HG03571 (cell line): ENCODE measurements around the gene SPATA13.

ENCODE experiments used
- ATAC-seq: cut with Tn5 transposase; IDR thresholded peaks from one replicate; pipeline ENCODE4 v1.9.1; 2021; ENCODE audit not compliant: unreplicated experiment

SPATA13 gene

DNA sequence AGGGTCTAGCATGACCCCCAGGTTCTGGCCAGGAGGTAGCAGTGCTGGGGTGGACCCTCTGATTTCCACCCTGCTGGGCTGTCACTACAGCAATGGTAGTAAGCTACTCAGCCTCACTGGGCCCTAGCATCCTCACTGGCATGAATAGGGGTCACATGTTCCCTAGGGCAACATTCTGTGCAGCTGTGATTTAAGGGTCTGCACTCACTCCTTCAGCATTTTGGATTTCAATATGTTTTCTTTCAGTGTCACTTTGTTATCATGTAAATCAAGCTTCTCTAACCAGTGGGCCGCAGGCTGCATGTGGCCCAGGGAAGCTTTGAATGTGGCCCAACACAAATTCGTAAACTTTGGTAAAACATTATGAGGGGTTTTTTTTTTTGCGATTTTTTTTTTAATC, 57.8 kb downstream of the SPATA13 start:
- ATAC-seq = no peak

DNA sequence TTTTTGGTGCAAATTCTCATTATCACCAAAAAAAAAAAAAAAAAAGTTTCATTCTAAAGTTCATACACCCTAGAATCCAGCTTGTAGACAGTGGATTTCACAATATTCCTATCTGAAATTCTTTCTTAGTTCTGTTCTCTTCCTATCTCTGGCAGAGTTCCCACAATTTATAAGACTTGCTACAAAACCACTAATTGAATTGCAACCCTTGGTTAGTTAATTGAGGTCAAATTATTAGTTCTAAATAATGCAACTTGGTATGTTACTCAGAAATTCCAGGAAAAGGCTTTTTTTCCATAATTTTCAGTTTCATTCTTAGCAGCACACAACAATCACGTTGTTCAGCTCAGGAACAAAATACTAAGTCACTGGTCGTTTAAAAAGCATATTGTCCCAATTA, 58.5 kb downstream of the SPATA13 start:
- ATAC-seq = no peak

DNA sequence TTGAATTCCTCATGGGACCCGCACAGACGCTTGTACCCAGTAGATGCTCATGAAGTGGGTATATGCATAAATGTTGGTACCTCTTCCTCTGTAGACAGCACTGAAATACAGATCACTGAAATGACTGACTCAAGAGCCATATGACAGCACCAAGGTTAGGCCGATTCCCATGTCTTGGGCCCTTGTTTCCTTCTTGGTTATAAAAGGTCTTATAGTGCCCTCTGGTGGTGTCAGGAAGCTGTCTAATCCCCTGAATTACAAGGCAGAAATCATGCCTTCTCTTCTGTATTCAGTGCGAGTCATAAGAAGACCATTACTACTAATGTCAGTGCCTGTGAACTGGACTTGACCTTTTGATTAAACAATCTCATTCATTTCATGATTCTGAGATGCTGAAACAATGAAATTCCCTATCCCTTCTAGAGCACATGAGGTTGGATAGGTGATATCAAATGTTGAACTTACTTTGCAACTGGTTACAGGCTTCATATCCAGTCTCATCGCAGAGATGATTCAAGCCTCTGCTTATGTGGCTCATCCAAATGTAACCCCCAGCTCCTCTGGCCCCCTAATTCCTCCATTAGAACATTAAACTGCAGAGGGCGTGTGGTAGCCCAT, 59.7 kb downstream of the SPATA13 start:
- no peak for ATAC-seq

DNA sequence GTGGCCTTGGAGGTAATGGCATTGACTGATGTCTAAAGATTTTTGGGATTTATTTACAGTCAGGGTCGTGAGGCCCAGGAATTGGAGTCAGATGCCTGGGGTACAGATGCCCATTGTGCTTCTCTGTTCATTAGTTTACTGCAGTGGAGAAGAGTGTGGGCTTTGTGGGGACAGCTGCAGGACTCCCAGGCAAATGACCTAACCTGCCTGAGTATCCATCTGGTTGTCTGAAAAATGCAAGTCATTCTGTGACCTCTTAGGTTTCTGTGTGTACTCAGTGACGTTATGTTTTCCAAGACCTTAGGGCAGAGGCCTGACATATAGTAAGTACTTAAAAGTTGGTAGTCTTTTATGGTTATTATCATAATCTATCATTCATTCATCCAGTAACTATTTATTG, 60.5 kb downstream of the SPATA13 start:
- ATAC-seq = no peak

DNA sequence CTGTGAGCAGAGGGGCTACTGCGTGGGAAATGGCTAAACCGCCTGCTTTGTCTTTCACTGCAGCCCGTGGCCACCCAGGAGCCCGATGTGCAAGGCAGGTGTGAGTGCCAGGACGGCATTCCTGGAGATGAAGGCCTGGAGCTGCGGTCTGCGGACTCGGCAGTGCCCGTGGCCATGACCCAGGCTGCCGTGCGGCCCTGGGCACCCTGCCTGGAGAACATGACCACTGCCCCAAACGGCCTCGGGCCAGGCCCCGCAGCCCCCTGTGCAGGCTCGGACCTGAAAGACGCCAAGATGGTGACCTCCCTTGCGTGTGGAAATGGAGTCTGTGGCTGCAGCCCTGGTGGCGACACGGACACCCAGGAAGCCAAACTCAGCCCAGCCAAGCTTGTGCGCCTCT, 62.2 kb downstream of the SPATA13 start:
- ATAC-seq = no peak

DNA sequence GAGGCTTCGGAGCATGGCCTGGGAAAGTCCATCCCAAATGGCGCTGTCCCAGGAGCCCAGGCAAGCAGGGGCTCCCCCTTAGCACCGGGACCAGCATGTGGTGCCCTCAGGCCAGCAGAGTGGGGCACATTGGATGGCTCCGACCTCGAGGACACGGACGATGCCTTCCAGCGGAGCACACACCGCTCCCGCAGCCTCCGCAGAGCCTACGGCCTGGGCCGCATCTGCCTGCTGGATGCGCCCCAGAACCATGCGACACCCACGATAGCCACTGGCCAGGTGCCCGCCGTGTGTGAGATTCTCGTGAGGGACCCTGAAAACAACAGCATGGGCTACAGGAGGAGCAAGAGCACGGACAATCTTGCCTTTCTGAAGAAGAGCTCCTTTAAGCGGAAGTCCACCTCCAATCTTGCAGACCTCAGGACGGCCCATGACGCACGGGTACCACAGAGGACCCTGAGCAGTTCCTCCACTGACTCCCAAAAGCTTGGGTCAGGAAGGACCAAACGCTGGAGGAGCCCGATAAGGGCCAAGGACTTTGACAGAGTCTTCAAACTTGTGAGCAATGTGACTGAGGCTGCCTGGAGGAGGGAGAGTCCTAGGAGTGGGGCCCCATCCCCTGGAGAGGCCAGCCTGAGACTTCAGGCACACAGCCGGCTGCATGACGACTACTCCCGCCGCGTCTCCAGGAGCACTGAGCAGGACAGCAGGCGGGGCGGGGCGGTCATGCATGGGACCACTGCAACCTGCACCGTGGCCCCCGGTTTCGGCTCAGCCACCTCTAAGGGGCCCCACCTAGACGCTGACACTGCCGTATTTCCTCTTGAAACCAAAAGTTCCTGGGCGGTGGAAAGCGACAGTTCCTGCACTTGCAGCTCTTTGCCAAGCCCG, 63.1 kb downstream of the SPATA13 start:
- peak; percentile 50 for ATAC-seq

DNA sequence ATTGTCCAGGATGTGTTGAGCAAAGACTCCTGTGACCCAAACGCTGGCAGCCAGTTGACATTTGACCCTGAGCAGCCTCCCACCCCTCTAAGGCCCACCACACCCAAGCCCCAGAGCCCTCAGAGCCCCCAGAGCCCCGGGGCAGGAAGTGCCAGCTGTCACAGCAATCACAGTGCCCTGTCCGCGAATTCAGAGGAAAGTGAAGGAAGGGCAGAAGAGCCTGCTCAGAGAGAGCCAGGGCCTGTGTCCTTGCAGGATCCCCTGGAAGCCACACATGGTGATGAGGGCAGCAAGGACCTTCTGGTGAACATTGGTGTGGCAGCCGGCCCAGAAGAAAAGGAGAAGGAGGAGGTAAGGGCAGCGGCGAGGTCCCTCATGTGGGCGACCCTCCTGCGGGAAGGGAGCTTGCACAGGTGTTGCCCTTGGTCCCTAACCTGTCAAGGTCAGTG, 63.7 kb downstream of the SPATA13 start:
- no peak for ATAC-seq

DNA sequence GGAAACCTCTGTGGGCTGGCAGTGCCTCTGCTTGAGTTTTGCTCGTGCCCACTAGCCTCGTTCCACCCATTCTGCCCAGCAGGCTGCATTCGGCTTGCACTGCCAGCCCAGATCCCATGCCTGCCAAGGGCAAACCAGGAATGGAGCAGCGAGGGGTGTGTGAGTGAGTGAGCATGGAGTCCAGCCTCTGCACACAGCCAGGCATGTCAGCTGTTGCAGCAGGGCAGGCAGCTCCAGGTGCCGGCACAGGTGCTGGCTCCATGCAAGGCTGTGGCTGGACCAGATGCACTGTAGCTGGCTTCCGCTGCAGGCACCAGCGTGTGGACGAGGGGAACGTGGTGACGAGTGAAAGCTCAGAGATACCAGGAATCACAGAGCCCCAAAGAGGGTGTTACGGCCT, 64.5 kb downstream of the SPATA13 start:
- no peak for ATAC-seq

DNA sequence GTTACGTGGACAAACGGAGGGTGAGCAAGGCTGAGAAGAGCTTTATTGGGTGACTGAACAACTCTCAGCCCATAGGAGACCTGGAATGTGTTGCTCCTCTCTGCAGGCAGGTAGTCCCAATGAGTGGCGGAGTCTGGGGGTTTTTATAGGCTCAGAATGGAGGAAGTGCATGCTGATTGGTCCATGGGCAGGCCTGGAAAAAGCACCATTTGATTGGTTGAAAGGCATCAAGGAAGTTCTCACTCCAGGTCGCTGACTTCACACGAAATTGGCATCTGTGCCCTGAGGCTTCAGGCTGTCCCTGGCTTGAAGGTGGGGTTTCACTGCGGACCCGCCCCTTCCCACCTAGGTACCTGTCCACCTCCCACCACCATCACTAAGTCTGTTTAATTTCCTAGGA, 65.4 kb downstream of the SPATA13 start:
- no peak for ATAC-seq

DNA sequence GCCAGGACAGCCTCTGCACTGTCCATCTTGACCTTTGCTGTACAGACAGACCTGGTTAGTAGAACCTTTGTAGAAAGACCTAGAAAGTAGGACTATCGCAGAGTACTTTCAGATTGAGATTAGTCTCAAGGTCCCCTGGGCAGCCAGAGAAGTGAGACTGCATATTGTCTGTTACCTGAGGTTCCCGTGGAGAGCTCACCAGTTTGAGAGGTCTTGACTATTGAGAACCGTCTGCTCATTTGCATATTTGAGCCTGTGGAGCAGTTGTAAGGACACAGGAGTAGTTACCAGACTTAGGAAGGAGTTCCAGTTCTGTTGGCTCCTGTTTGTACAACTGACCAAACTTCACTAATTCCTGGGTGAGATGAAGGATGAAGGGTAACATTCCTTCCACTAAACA, 66.2 kb downstream of the SPATA13 start:
- no peak for ATAC-seq

DNA sequence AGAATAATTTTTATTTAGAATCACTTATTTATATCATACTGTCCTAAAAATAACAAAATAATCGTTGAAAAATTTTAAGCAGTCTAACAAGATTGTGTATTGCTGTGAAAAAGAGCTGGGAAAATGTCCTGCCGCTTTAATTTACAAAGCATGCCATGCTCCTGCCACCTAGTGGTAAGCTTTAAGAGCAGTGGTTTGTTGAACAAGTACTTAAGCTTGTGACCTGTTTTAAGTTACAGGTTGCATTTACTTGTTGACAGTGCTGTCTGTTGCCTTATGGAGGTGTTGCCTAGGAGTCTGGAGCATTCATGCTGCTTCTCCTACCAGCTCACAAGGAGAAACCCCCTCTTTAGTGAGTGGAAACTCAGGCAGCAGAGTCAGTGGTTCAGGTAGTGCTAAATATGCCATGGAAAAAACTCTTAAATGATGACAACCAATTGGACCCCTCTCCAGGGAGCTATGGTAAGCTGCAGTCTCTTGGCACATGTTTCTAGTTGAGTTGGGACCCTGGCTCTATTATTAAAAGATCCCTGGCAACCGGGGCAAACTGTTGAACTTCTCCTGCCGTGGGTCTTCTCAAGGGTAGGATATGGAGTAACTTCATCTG, 68.4 kb downstream of the SPATA13 start:
- ATAC-seq = no peak

DNA sequence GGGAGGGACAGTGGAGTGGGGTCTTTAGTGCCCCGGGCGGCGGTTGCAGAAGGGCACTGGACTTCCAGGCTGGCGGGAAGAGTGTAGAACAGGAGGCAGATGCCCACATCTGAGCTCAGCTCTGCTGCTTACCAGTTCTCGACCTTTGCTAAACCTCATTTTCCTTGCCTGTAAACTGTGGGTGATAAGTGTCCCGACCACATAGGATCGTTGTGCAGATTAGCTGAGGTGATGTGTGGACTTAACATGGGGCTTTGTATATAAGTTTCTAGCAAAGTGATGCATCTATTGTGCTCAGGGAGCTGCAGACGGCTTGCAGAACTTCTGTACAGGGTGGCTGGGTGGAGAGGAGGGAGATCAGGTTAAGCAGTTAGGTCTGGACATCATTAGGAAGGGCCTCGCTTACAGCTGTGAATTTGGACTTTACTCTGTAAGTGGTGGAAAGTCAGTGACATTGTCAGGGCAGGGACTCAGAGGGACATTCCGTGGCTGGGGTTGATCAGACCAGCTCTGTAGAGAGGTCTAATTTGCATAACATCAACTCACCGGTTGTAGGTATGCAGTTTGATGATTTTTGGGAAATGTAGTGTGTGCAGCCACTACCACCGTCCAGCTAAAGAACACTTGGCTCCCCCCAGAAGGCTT, 70.0 kb downstream of the SPATA13 start:
- ATAC-seq = no peak

DNA sequence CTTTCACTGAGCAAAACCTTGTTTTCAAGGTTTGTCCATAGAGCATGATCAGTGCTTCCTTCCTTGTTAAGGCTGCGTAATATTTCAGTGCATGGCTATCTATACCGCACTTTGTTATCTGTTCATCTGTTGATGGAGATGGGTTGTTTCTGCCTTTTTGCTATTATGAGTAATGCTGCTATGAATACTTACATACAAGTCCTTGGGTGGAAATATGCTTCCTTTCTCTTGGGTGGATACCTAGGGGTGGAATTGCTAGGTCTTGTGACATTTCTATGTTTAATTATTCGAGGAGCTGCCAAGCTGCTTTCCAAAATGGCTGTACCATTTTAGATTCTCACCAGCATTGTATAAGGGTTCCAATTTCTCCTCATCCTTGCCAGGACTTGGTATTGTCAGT, 70.9 kb downstream of the SPATA13 start:
- no peak for ATAC-seq

DNA sequence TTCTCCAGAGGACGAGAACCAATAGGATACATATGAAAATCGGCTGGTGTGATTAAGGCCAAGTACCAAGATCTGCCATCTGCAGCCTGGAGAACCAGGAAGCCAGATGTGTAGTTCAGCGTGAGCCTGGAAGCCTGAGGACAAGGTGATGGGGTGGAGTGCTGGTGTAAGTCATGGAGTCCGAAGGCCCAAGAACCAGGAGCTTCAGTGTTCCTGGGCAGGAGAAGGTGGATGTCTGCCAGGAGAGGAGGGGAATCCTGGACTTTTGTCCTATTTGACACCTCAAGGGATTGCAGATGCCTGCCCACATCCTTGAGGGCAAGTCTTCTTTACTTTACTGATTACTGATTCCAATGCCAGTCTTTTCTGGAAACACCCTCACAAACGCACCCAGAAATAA, 71.5 kb downstream of the SPATA13 start:
- ATAC-seq = no peak

DNA sequence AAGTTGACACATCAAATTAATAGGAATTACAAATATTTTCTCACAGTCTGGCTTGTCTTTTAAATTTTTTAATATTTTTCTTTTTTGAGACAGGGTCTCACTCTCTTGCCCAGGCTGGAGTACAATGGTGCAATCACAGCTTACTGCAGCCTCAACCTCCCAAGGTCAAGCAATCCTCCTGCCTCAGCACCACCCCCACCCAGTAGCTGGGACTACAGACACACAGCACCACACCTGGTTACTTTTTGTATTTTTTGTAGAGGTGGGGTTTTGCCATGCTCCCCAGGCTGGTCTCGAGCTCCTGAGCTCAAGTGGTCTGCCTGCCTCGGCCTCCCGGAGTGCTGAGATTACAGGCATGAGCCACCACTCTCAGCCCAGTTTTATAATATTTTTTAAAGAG, 72.0 kb downstream of the SPATA13 start:
- ATAC-seq = no peak

DNA sequence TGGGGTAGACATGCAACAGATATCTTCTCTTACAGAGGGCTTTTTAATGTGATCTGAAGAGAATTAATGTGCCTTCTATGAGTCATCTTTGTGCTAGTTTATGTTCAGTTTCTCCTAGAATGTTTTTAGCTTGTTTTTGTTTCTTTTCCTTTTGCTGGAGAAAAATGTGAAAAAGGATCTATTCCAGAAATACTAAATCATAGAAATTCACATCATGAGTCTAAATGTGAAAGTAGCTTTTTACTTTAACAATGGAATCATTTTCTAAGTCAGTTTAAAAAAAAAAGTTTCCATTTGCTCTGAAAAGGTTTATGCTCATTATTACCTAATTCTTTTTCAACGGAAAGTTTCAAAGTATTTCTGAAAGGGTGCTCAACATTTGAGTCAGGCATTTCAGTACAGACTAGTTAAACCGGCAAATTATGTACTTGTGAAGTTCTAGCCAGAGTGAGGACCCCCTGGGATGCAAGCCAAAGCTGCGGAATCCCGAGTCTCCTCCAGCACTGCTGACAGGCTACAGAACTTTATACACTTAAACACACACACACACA, 72.9 kb downstream of the SPATA13 start:
- ATAC-seq = no peak

DNA sequence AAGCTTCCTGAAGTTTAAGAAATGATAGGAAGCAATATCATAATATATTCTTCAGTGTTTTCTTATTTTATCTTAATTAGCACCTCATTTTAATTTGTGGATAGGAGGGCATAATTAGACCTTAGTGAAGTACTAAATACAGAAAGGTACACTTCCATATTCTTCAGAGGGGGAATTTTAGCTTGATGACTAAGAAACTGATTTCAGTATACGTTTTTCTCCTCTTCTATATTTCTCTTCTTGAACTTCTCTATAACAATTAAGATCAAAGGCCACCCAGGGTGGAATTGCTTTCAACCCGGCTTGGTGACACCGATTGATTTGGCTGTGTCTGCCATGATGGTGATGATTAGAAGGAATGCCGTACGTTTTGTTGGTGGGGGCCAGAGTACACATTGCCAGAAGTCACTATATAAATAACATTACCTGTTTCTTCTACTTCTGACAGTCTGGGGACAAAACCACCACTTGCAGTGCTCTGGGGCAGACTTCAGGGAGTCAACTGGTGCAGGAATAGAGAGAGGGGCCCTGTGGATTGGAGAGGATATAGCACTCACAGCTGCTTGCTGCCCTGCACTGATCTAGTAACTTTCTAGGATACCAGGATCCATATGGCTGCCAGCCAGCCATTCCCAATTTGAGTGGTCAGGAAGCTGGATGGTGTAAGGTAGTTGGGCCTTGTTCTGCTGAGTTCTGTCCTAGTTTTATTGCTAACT, 73.8 kb downstream of the SPATA13 start:
- no peak for ATAC-seq

DNA sequence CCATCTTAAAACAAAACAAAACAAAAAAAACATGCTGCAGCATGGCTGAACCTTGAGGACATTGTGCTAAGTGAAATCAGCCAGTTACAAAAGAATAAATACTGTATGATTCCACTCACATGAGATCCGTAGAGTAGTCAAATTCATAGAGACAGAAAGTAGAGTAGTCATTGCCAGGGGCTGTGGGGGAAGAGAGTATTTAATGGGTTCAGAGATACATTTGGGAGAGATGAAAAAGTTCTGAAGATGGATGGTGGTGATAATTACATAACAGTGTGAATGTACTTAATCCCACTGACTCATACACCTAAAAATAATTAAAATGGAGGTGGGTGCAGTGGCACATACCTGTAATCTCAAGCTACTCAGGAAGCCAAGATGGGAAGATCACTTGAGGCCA, 76.8 kb downstream of the SPATA13 start:
- no peak for ATAC-seq

DNA sequence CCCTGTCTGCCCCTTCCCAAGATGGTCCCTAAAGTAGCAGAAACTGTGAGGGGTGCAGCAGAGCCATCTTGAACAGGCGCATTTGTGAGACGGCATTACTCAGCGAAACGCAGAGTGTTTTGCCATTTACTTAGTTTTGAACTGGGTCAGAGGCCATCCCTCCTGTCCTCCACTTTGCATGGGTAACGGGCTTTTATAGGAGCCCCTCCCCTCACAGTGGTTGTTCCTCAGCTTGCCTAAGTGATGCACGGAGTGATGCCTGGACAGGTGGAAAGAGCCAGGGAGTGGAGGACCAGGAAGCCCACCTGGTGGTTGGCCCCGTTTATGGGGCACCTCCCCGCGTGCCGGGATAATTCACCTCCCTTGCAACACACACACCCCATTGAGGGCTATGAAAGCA, 80.8 kb downstream of the SPATA13 start:
- ATAC-seq = no peak

DNA sequence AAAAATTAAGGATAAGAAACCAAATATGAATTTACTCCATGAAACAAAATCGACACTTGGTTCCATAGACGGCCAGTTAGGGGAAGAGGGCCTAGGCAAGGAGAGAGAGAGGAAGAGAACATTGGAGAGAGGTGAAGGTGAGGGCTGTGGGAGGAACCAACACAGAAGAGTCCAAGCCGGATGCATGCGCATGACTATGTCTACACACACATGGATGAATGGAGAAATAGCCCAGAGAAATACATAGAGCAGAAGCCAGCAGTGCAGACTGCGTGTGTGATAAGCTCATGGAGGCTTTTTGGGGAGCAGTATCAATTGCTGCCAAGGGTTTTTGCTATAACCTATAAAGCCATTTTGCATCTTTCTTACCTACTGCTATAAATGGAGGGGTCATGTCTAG, 81.6 kb downstream of the SPATA13 start:
- no peak for ATAC-seq

DNA sequence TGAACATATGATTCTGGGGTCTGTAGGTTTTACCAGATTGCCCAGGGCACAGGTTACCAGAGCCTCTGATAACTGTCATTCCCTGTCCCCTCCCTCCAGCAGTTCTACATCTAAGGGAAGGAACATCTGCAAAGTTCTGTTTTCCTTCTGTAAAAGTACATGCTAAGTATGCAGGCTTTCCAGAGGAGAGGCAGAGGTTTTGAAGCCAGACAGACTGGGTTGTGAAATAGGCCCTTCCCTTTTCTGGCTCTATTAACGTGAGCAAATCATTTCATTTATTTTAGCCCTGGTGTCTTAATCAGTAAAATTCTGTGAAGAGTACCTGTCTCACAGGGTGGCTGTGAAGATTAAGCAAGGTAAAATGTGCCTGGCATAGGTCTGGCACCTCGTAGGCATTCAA, 82.8 kb downstream of the SPATA13 start:
- no peak for ATAC-seq
